ENCODE results near the gene MYH7. TPM values are rescaled to one million over a fixed set of nuclear protein-coding genes. Genes with fewer than 3 reads are reported as not detected.
A peak's percentile ranks its signal among the peaks of the same experiment; 100 is the strongest.
"Not testable (repeated sequence)": the region's sequence is repeated elsewhere in the genome, so short reads cannot be mapped to it uniquely, and the experiment has no call there.

Gene MYH7
- polyA plus RNA-seq, 1 donor (not counting 4 experiments of a cell fraction or from before 2014, with no cell fraction given), result not detected

GRCh38 chr14:23456883-23457586 lies 21.6 kb upstream of the MYH7 start:
- dilution Hi-C loops (cut with MboI; ENCODE audit: extremely low pct_ligation_motif_present, low sequenced_read_pairs); H3K27me3 ChIP-seq (ENCODE audit: control insufficient read depth, extremely low read depth, insufficient read depth, low read length); H3K79me2 ChIP-seq (ENCODE audit: control insufficient read depth, insufficient read depth, low read length); H2AFZ ChIP-seq (ENCODE audit: control insufficient read depth, low read length); DNase-seq (ENCODE audit: low read depth, low spot score); H3K9me1 ChIP-seq (ENCODE audit: control insufficient read depth, extremely low read depth, insufficient read depth, low read length); H3K4me2 ChIP-seq (ENCODE audit: control insufficient read depth, extremely low read depth, insufficient read depth, low read depth, low read length); H3K9ac ChIP-seq (ENCODE audit: control insufficient read depth, extremely low read depth, insufficient read depth, low read length); FAIRE-seq; H3K36me3 ChIP-seq (ENCODE audit: control insufficient read depth in 2 of 2, extremely low read depth in 1 of 2, insufficient read depth in 2 of 2, low read length in 2 of 2); H4K20me1 ChIP-seq (ENCODE audit: control insufficient read depth, extremely low read depth, insufficient read depth, low read length); H3K27ac ChIP-seq (ENCODE audit: control insufficient read depth, insufficient read depth, low read length); H3K9me3 ChIP-seq (ENCODE audit: control insufficient read depth, low read depth, low read length); H3K4me3 ChIP-seq (ENCODE audit: control insufficient read depth in 2 of 3, extremely low read depth in 1 of 3, insufficient read depth in 2 of 3, low read depth in 1 of 3, low read length in 3 of 3): not testable (repeated sequence)
- H3K4me1 ChIP-seq (ENCODE audit: control insufficient read depth, extremely low read depth, insufficient read depth, low read length), result peaks cover 11% of the 10 kb centered on the region
- TF ChIP-seq CTCF (optimal IDR thresholded peaks at IDR 0.05 in 1 of 3, IDR thresholded peaks at IDR 0.05 in 1 of 3, conservative IDR thresholded peaks at IDR 0.05 in 1 of 3; ENCODE audit: extremely low read depth in 1 of 3, insufficient read depth in 2 of 3, low read length in 3 of 3), result peak in 2 of 3 experiments; percentile 7 to 8

- Histone ChIP-seq H3K27me3 (ENCODE audit: control insufficient read depth, extremely low read depth, insufficient read depth, low read length) (no peaks in the 10 kb centered on the region), H3K4me2 (ENCODE audit: control insufficient read depth, extremely low read depth, insufficient read depth, low read depth, low read length) (peak overlapping the region; percentile 39), H3K9me3 (ENCODE audit: control insufficient read depth, low read depth, low read length) (no peaks in the 10 kb centered on the region), H3K9ac (ENCODE audit: control insufficient read depth, extremely low read depth, insufficient read depth, low read length) (no peak overlapping the region), H3K4me1 (ENCODE audit: control insufficient read depth, extremely low read depth, insufficient read depth, low read length) (peaks cover 11% of the 10 kb centered on the region), H3K79me2 (ENCODE audit: control insufficient read depth, insufficient read depth, low read length) (no peaks in the 10 kb centered on the region), H3K36me3 (ENCODE audit: control insufficient read depth in 2 of 2, extremely low read depth in 1 of 2, insufficient read depth in 2 of 2, low read length in 2 of 2) (no peaks in the 10 kb centered on the region), H4K20me1 (ENCODE audit: control insufficient read depth, extremely low read depth, insufficient read depth, low read length) (no peaks in the 10 kb centered on the region), H2AFZ (ENCODE audit: control insufficient read depth, low read length) (peak overlapping the region; percentile 73), H3K4me3 (ENCODE audit: control insufficient read depth in 2 of 3, extremely low read depth in 1 of 3, insufficient read depth in 2 of 3, low read depth in 1 of 3, low read length in 3 of 3) (no peak overlapping the region), H3K9me1 (ENCODE audit: control insufficient read depth, extremely low read depth, insufficient read depth, low read length) (no peaks in the 10 kb centered on the region), H3K27ac (ENCODE audit: control insufficient read depth, insufficient read depth, low read length) (no peak overlapping the region)
- DNase-seq (ENCODE audit: low read depth, low spot score), result no peak
- FAIRE-seq, result peak; percentile 95
- dilution Hi-C loops (cut with MboI; ENCODE audit: extremely low pct_ligation_motif_present, low sequenced_read_pairs), result no loop called here
- no peak for TF ChIP-seq CTCF (optimal IDR thresholded peaks at IDR 0.05 in 1 of 3, IDR thresholded peaks at IDR 0.05 in 1 of 3, conservative IDR thresholded peaks at IDR 0.05 in 1 of 3; ENCODE audit: extremely low read depth in 1 of 3, insufficient read depth in 2 of 3, low read length in 3 of 3)
- TF ChIP-seq EZH2 (IDR thresholded peaks at IDR 0.05; ENCODE audit: low read length), result no peak
Measured at GRCh38 chr14:23454445-23454856, 19.0 kb upstream of the MYH7 start.
